PC-3 (cell line): ENCODE measurements around the gene RNF7. TPM values are rescaled to one million over a fixed set of nuclear protein-coding genes. Genes with fewer than 3 reads are reported as not detected.

ENCODE experiments used
- ATAC-seq: fragments of 200-7000 bp; cut with Tn5 transposase; 2 replicates; pipeline ENCODE4 v1.9.1; 2020; ENCODE audit warnings: mild to moderate bottlenecking, moderate library complexity
- BruUV-seq: library from RNA; stranded (reverse); fragments of 400-500 nt; replicated peaks from 2 replicates; lab custom pipeline; 2021; lab: Mats Ljungman, UMichigan
- CTCF ChIA-PET: fragments of 300-600 bp; sonication (Branson Sonifier 250); formaldehyde crosslinking; loops from one replicate; lab custom pipeline; 2022; ENCODE audit warnings: antibody characterized with exemption; lab: Charles Lee
- POLR2A ChIA-PET: fragments of 300-600 bp; sonication (Branson Sonifier 250); formaldehyde crosslinking; loops from one replicate; lab custom pipeline; 2022; ENCODE audit warnings: antibody characterized with exemption; ENCODE audit not compliant: unreplicated experiment; lab: Charles Lee
- DNase-seq: peaks from one replicate; pipeline ENCODE4 v3.0.0-alpha.2; 2015
- H2AFZ ChIP-seq: fragments of 300-600 bp; sonication (generic); 2 replicates; pipeline ENCODE4 v1.6.0; 2016; ENCODE audit warnings: antibody characterized with exemption, low read length
- H3F3A ChIP-seq: fragments of 300-600 bp; sonication (generic); one replicate; pipeline ENCODE4 v1.6.0; 2017; ENCODE audit warnings: antibody characterized with exemption, low read length, control low read depth, mild to moderate bottlenecking; ENCODE audit not compliant: unreplicated experiment
- H3K27ac ChIP-seq: fragments of 300-600 bp; sonication (generic); 2 replicates; pipeline ENCODE4 v1.5.1; 2016; ENCODE audit warnings: mild to moderate bottlenecking, low read length
- H3K27me3 ChIP-seq: fragments of 300-600 bp; sonication (generic); 2 replicates; pipeline ENCODE4 v1.6.1; 2016; ENCODE audit warnings: low read length, mixed read lengths
- H3K36me3 ChIP-seq: fragments of 300-600 bp; sonication (generic); 2 replicates; pipeline ENCODE4 v1.6.1; 2016; ENCODE audit warnings: low read depth, mixed run types, low read length, mixed read lengths
- H3K4me1 ChIP-seq: fragments of 300-600 bp; sonication (generic); 2 replicates; pipeline ENCODE4 v1.5.1; 2016; ENCODE audit warnings: low read length; ENCODE audit not compliant: insufficient read depth
- H3K4me2 ChIP-seq: fragments of 300-600 bp; sonication (generic); 2 replicates; pipeline ENCODE4 v1.6.0; 2016; ENCODE audit warnings: low read length
- H3K4me3 ChIP-seq: fragments of 300-600 bp; sonication (generic); 2 replicates; pipeline ENCODE4 v1.5.1; 2016; ENCODE audit warnings: mild to moderate bottlenecking, low read length, mixed read lengths
- H3K79me2 ChIP-seq: fragments of 300-600 bp; sonication (generic); 2 replicates; pipeline ENCODE4 v1.6.1; 2017; ENCODE audit warnings: low read length, mixed read lengths
- H3K9ac ChIP-seq: fragments of 300-600 bp; sonication (generic); 2 replicates; pipeline ENCODE4 v1.6.0; 2016; ENCODE audit warnings: mild to moderate bottlenecking, low read length
- H3K9me2 ChIP-seq: fragments of 300-600 bp; sonication (generic); replicated peaks from 2 replicates; pipeline ENCODE4 v1.6.1; 2016; ENCODE audit warnings: mixed run types, low read length, mixed read lengths
- H3K9me3 ChIP-seq: fragments of 300-600 bp; sonication (generic); 2 replicates; pipeline ENCODE4 v1.6.1; 2016; ENCODE audit warnings: low read length, mixed read lengths
- H4K20me1 ChIP-seq: fragments of 300-600 bp; sonication (generic); 2 replicates; pipeline ENCODE4 v1.6.1; 2016; ENCODE audit warnings: low read length, mixed read lengths
- CTCF ChIP-seq: fragments of 300-600 bp; sonication (generic); conservative IDR thresholded peaks from 2 replicates; pipeline ENCODE4 v1.5.1; 2017; ENCODE audit warnings: antibody characterized with exemption, low read depth, mild to moderate bottlenecking, low read length
- EZH2 ChIP-seq: fragments of 300-600 bp; sonication (generic); IDR thresholded peaks from one replicate; pipeline ENCODE4 v1.6.1; 2017; ENCODE audit warnings: antibody characterized with exemption, mild to moderate bottlenecking, low read length; ENCODE audit not compliant: unreplicated experiment
- EZH2phosphoT487 ChIP-seq: fragments of 300-600 bp; sonication (generic); IDR thresholded peaks from 2 replicates; pipeline ENCODE4 v1.6.1; 2018; ENCODE audit warnings: mild to moderate bottlenecking, antibody characterized with exemption, low read length, borderline replicate concordance
- intact Hi-C: fragments of 100-400 bp; cut with micrococcal nuclease; formaldehyde crosslinking; loops from 2 replicates; pipeline ENCODE4 v1.9.0; 2023
- total RNA-seq: library from RNA; depleted of rRNA; stranded (reverse); fragments of >200 nt; gene quantifications from 2 replicates; pipeline ENCODE4 v1.2.3, GENCODE V29; 2014

Gene RNF7
- total RNA-seq, 1 experiment from 2014 or later: 42.9 TPM

DNA sequence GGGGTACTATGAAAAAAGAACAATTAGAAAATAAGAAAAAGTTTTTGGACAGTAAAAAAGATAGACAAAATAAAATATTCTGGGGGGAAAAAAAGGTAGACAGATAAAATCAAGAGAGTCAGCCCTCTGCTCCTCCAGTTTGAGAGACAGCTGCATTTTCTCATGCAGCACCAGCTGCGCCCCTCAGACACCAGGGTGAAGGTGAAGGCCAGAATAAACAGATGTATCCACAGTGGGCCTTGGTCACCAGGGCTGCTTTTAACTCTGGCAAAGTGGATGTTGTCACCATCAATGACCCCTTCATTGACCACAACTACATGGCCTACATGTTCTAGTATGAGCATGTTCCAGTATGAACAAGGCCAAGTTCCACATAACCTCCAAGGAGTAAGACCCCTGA is 13.9 kb upstream of the RNF7 start:
- Histone ChIP-seq H3K9me2 (no peaks in the 10 kb centered on the region), H3K9me3 (no peaks in the 10 kb centered on the region), H3K4me1 (no peaks in the 10 kb centered on the region), H3K36me3 (no peaks in the 10 kb centered on the region), H3K4me2 (no peak overlapping the region), H4K20me1 (no peaks in the 10 kb centered on the region), H3K27me3 (no peaks in the 10 kb centered on the region), H3K4me3 (no peak overlapping the region), H3K27ac (no peak overlapping the region), H3F3A (no peaks in the 10 kb centered on the region), H3K9ac (no peak overlapping the region), H2AFZ (no peak overlapping the region), H3K79me2 (no peaks in the 10 kb centered on the region)
- no TSS peak for BruUV-seq
- ChIA-PET POLR2A (no interaction called here), CTCF (no interaction called here)
- no peak for DNase-seq
- no peak for ATAC-seq
- intact Hi-C loops: no loop called here
- TF ChIP-seq CTCF (no peak), EZH2phosphoT487 (no peak), EZH2 (no peak)

DNA sequence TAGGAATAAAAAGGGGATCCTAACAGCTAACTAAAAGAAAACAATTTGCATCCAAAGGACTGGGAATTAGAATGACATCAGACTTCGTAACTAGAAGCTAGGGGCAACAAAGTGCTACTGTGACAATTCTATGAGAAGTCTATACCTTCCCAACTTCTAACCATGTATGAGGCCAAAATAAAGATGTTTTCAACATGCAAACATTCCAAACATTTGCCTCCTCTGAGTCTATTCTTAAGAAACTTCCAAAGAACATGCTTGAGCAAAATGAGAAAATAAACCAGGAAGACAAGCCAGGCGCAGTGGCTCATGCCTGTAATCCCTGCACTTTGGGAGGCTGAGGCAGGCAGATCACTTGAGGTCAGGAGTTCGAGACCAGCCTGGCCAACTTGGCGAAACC is 13.1 kb upstream of the RNF7 start:
- ATAC-seq: no peak
- BruUV-seq: no TSS peak

GRCh38 chr3:141726483-141726882 is 11.6 kb upstream of the RNF7 start:
- CTCF ChIA-PET: no interaction called here
- Histone ChIP-seq H3K4me2 (no peak overlapping the region), H2AFZ (no peak overlapping the region), H3K36me3 (no peaks in the 10 kb centered on the region), H3K4me1 (no peaks in the 10 kb centered on the region), H3K27ac (no peak overlapping the region), H3K9me3 (no peaks in the 10 kb centered on the region), H3K4me3 (no peak overlapping the region), H3K9ac (no peak overlapping the region), H3K27me3 (no peaks in the 10 kb centered on the region), H4K20me1 (no peaks in the 10 kb centered on the region), H3K79me2 (no peaks in the 10 kb centered on the region), H3F3A (no peaks in the 10 kb centered on the region), H3K9me2 (no peaks in the 10 kb centered on the region)
- ATAC-seq: no peak
- BruUV-seq: no TSS peak
- POLR2A ChIA-PET: no interaction called here
- TF ChIP-seq EZH2 (no peak), CTCF (no peak), EZH2phosphoT487 (no peak)
- intact Hi-C loops: no loop called here
- DNase-seq: no peak

More for the DNA sequence above, 13.1 kb upstream of the RNF7 start:
- CTCF ChIA-PET: no interaction called here
- no peaks in the 10 kb centered on the region for H3K4me1 ChIP-seq
- no peak for DNase-seq
- H3K4me3 ChIP-seq: no peak overlapping the region
- intact Hi-C loops: no loop called here
- no peak overlapping the region for H3K4me2 ChIP-seq
- no peaks in the 10 kb centered on the region for H3K79me2 ChIP-seq
- no peaks in the 10 kb centered on the region for H3K36me3 ChIP-seq
- H3K9me3 ChIP-seq: no peaks in the 10 kb centered on the region
- H3K9me2 ChIP-seq: no peaks in the 10 kb centered on the region
- POLR2A ChIA-PET: no interaction called here
- no peak overlapping the region for H2AFZ ChIP-seq
- H3K9ac ChIP-seq: no peak overlapping the region
- TF ChIP-seq EZH2phosphoT487: no peak
- no peaks in the 10 kb centered on the region for H4K20me1 ChIP-seq
- no peak overlapping the region for H3K27ac ChIP-seq
- no peaks in the 10 kb centered on the region for H3K27me3 ChIP-seq
- H3F3A ChIP-seq: no peaks in the 10 kb centered on the region
